ENCODE results near the gene CGNL1.

CGNL1 gene

GRCh38 chr15:57538265-57538529, 161.9 kb downstream of the CGNL1 start:
- no peak for TF ChIP-seq CTCF (IDR thresholded peaks at IDR 0.05; ENCODE audit: borderline replicate concordance, control extremely low read depth, extremely low read depth, insufficient read depth, missing control alignments)
- in situ Hi-C loops (cut with MboI; ENCODE audit: low sequenced_read_pairs, unreplicated experiment), result loop anchor here (25.0 kb wide), 1 partner anchor 1051 kb away; no protein-coding TSS in a partner anchor
- no peak for DNase-seq (ENCODE audit: low spot score)

DNA sequence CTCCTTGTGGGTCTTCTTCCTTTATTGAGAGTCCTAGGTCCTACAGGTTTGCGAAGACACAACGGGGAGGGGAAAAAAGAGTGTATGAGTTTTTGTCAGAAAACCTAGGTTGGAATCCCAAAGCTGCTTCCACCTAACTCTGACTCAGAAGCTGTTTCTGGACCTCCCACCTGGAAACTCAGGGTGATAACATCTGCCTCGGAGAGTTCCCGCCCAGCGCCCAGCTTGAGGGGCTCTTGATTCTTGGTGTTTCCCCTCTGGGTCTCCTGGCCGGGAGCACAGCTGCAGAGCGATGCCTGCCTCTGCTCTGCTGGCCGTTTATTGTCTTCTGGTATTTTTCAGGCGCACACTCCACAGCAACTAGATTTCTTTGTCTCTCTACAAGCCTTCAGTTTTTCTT, 162.5 kb downstream of the CGNL1 start:
- no peak for DNase-seq (ENCODE audit: low spot score)
- TF ChIP-seq CTCF (IDR thresholded peaks at IDR 0.05; ENCODE audit: borderline replicate concordance, control extremely low read depth, extremely low read depth, insufficient read depth, missing control alignments), result no peak
- in situ Hi-C loops (cut with MboI; ENCODE audit: low sequenced_read_pairs, unreplicated experiment), result loop anchor here (25.0 kb wide), 1 partner anchor 1052 kb away; no protein-coding TSS in a partner anchor

GRCh38 chr15:57540211-57540610, 163.9 kb downstream of the CGNL1 start:
- in situ Hi-C loops (cut with MboI; ENCODE audit: low sequenced_read_pairs, unreplicated experiment), result loop anchor here (25.0 kb wide), 1 partner anchor 1053 kb away; no protein-coding TSS in a partner anchor

GRCh38 chr15:57540736-57541135, 164.4 kb downstream of the CGNL1 start:
- TF ChIP-seq CTCF (IDR thresholded peaks at IDR 0.05; ENCODE audit: borderline replicate concordance, control extremely low read depth, extremely low read depth, insufficient read depth, missing control alignments), result no peak
- in situ Hi-C loops (cut with MboI; ENCODE audit: low sequenced_read_pairs, unreplicated experiment), result loop anchor here (25.0 kb wide), 1 partner anchor 1053 kb away; no protein-coding TSS in a partner anchor
- peak; percentile 71 for DNase-seq (ENCODE audit: low spot score)

More at GRCh38 chr15:57540211-57540610, 163.9 kb downstream of the CGNL1 start:
- no peak for DNase-seq (ENCODE audit: low spot score)
- TF ChIP-seq CTCF (IDR thresholded peaks at IDR 0.05; ENCODE audit: borderline replicate concordance, control extremely low read depth, extremely low read depth, insufficient read depth, missing control alignments), result no peak

DNA sequence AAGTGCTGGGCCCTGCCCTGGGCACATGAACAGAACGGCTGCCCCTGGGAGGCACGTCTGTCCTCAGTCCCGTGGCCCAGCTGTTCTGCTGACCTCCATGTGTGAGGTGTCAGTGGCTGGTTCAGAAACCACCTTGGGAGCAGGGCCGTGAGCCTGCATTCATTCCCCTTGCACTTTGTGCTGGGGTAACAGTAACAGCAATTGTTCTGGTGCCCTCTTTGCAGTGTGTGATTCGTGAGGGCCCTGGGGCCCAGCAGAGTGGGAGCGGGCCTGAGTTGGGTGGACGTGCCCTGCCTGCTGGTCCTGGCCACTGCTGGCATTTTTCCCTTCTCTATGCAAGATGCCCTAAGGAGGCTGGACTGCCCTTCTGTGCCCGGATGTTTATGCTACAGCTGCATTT, 165.0 kb downstream of the CGNL1 start:
- TF ChIP-seq CTCF (IDR thresholded peaks at IDR 0.05; ENCODE audit: borderline replicate concordance, control extremely low read depth, extremely low read depth, insufficient read depth, missing control alignments), result no peak
- in situ Hi-C loops (cut with MboI; ENCODE audit: low sequenced_read_pairs, unreplicated experiment), result loop anchor here (25.0 kb wide), 1 partner anchor 1054 kb away; no protein-coding TSS in a partner anchor
- DNase-seq (ENCODE audit: low spot score), result no peak

GRCh38 chr15:57541805-57542504, 165.7 kb downstream of the CGNL1 start:
- TF ChIP-seq CTCF (IDR thresholded peaks at IDR 0.05; ENCODE audit: borderline replicate concordance, control extremely low read depth, extremely low read depth, insufficient read depth, missing control alignments), result peak; percentile 74
- peak; percentile 64 for DNase-seq (ENCODE audit: low spot score)
- in situ Hi-C loops (cut with MboI; ENCODE audit: low sequenced_read_pairs, unreplicated experiment), result loop anchor here (25.0 kb wide), 1 partner anchor 1055 kb away; no protein-coding TSS in a partner anchor
